Stimulated activated CD8-positive, alpha-beta memory T cell treated with anti-CD3 and anti-CD28 coated beads, Interleukin-15, amount 100 ng/mL, for 4 hours (primary cell): ENCODE data around the gene UBR4.

Experiments used
- DNase-seq, 2 donors: peaks; one replicate each; pipeline ENCODE4 v3.0.0-alpha.2; 2020; ENCODE audit warnings: low read depth in 2 of 2

UBR4 gene

DNA sequence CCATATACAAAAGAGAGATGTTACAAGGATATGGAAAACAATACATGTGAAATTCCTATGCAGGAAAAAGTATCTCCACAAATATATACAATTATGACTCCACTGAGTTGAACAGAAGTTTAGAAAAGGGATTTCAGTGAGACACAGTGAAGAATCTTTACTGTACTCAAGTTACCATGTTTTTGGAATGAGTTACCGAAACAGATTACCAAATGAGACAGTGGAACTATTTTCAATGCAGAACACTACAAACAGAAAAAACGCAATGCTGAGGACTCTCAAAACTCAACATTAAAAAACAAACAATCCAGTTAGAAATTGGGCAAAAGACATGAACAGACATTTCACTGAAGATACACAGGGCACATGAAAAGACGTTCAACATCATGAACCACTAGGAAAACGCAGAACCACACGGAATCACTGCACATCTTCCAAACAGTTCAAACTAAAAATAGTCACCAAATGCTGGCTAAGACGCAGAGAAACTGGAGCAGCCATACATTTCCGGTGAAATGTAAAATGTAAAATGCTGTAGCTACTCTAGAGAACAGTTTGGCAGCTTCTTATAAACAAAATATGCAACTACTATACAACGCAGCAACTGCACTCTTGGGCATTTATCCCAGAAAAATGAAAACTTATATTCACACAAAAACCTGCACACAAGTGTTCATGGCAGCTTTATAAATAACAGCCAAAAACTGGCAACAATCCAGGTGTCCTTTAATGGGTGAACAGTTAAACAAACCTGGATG, 118.7 kb downstream of the UBR4 start:
- DNase-seq: no peak

DNA sequence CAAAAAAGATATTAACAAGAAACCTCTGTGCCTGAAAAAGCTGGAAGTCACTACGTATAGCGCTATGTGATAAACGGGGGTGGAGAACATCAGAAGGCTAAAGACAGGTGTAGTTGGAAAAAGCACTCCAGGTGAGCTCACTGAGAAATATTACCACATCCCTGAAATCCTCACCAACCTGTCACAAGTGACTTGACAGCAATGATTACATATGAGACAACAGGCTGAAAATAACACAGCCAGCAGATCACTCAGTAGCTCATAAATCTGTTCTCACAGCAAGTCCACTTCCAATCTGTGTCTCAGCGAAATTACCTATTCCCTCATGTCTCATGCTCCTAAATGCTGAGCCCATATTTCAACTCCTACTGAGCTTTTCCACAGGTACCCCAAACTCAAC, 120.5 kb downstream of the UBR4 start:
- DNase-seq: no peak

DNA sequence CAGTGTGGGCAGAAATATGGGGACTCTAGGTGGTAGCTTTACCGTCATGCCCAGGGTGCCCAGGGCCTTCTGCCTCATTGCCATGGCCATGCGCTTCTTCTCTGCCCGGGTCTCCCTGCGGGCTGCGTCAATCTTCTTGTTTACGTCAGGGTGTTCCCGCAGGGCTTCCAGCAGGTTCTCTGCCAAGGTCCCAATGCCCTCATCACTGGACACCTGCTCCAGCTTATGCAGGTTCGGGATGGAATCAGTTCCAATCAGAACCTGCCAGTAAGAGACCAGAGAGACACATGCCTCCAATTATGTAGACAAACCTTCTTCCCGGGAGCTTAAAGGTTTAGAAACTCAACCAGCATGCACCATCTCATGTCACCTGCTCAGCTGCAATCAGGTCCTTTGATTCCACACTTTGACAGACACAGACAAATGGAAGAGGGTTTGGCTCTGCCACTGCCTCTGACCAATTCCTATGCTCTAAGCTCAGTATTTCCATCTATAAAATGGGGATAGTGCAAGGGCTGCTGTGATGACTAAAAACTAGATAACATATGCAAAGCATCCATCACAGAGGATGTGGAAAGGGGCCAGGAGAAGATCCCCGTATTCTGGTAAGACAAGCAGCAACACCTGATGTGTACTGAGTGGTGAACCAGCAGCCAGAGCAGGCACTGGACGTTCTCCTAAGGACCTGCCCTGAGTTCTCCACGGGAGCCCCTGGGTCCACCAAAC, 121.2 kb downstream of the UBR4 start:
- no peak for DNase-seq

DNA sequence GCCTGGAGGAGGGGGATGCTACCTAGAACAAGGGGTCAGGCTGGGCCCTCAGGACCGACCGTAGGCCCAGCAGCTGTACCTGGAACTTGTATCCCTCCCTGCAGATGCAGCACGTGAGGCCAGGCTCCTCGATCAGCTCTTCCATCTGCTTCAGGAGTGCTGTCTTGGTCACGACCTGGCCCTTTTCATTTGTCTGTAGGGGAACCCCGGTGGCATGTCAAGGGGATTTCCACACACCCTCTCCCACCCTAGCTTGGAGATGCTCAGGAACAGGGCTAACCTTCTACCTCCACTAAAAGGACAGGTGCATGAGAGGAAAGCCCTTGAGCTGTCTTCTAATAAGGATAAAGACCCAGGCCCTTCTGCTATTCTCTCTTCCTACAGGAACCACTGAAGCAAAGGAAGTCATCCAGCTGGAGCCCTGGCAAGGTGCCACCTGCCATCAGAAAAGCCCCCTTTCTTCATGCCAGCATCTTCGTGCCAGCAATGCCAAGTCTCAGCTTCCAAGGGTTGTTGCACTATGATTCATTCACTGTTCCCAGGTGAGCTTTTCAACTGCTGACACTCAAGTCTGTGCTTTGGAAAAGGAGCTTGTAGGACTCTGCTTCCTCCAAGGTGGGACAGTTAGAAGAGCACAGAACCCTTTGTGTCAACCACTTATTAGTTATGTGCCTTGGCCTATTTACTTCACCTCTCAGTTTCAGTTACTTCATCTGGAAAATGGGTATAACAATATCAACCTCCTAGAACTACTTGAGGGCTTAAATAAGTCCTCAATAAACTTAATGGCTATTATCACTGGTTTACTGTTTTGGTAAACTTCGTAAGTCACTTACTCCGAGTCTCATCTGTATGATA, 122.1 kb downstream of the UBR4 start:
- DNase-seq: no peak

DNA sequence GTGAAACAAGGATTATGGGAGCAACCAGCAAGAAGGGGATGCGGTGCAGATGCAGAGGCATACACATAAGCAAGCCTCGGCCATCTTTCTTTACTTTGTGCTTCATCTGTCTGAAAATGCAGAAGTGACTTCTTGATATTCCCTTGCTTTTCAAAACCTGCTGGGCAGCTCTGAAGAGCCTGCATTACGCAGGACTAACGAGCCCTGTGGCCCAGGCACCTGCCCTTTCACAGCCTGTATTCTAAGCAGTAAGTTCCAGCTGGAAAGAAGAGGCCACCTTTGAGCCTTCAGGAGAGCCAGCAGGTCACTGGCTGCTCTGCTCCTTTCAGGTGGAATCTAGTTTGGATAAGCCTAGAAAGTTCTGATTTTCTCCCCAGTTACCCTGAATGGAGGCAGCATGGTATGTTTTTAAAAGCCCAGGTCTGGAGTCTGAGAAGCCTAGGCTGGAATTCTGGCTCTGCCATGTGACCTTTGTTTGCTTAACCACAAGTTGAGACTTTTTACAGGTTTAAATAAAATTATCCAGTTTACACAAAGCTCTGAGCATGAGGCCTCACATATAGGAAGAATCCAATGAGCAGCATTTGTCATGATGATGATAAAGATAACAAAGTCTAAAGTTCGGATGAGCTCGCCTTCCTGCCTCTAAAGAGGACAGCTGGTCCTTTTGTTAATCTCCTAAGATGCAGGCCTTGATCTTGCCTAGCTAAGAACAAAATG, 122.9 kb downstream of the UBR4 start:
- no peak for DNase-seq

DNA sequence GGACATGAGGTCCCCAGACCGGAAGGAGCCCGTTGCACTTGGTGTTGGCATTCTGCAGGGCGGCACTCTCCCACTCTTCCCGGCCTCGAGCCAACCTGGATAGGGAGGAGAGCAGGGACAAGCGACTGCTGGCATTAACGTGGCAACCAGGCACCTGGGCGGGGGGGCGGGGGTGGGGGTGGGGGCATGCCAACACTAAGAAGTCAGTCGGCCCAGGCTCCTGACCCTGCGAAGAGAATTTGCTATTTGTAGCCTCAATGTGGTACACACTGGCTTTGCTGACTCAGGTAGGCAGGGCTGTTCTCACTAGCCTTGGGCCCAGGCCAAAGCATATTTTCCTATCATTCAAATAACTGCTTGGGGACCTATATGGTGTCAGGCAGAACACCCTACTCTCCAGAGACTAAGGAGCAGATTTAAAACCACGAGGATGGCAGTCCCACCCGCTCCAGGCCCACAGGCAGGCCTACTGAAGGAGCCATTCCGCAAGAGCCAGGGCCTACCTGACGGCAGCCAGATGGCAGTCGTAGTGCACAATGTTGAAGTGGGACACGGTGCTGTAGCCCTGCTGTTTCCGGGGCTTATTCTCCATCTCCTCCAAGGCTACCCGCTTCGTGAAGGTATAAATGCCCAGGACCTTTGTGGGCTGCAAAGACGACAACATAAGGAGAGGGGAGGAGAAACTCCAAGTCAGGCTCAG, 123.7 kb downstream of the UBR4 start:
- no peak for DNase-seq

DNA sequence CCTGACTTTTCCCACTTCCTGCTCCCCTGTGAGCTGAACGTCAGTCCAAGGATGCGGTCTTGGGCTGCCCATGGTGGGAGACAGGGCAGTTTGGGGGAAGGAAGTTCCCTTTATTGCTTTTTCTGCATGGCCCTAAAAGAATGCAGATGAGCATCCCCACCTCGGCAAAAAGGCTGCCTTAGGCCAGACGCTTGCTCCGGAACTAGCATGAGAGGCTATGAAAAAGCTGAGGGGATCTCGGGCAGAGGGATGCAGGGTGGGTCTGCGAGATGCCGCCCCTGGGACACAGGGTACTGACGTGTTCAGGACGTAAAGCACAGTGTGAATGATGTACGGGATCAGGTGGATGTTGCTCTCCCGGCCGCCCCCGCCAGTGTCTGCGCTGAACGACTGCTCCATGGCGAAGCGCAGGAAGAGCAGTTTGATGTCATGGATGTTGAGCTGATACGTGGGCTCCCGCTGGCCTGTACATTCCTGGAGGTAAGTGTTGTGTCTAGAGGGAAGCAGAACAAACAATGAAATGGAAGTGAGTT, 125.8 kb downstream of the UBR4 start:
- no peak for DNase-seq

DNA sequence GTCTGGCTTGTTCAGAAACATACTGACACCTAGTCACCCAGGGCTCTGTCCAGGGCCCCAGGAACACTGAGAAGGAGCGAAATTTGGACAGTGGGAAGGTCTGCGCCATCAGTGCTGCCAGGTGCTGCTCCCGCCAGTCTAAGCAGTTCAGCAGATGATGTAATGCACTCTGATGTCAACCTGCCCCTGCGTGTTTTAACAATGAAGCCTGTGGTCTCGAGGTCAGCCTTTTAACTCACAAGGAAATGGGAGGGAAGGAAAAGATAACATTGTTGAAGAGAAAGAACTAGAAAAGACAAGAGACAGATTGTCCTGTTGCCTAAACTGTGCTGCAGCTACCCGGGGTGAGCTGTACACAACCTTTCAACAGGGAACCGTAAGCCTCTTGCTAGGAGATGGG, 127.0 kb downstream of the UBR4 start:
- DNase-seq: no peak

DNA sequence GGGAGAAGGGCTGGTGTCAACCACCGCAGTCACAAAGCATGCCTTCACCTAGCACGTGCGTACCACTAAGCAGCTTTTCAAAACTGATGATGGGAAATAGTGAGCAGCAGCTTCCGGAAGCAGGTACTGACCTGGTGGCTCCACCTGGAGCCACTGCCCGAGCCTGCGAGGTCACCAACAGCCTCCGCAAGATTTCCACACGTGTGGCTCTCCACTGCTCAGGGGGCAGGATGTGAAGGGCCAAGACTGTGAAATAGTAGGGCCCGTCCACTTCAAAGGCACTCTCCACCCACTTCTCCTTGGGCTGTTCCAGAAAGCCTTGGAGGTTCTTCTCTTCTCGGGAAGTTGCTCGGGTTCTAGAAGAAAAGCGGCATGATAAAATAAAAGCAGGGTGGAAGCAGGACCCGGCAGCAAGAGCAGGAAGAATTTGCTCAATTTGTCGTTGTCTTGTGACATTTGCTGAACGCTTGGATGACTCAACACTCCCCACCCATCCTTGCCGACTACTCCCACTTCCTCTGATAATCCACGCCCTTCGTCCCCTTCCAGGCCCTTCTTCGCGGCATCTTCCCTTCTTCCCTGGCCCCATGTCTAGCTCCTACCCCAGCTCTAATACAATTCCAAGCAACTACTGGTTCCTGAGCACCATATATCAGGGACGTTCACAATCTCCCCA, 128.7 kb downstream of the UBR4 start:
- no peak for DNase-seq

DNA sequence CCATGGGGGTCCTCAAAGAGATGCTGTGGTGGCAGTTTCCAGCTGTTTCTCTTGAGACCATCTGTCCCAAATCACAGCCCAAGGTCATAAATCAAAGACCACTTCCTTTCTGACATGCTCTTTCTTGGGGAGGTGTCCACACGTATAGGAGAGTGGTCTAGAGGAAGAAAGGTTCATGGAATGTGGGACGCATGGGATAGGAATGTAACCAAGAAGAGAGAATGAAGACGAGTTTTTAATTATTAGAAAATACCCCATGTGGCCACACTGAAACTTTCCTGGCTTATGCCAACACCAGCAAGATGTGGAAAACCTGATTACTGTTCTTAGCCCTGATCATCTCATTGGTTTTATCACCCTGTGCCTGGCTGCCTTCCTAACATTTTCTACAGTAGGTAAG, 129.3 kb downstream of the UBR4 start:
- no peak for DNase-seq

DNA sequence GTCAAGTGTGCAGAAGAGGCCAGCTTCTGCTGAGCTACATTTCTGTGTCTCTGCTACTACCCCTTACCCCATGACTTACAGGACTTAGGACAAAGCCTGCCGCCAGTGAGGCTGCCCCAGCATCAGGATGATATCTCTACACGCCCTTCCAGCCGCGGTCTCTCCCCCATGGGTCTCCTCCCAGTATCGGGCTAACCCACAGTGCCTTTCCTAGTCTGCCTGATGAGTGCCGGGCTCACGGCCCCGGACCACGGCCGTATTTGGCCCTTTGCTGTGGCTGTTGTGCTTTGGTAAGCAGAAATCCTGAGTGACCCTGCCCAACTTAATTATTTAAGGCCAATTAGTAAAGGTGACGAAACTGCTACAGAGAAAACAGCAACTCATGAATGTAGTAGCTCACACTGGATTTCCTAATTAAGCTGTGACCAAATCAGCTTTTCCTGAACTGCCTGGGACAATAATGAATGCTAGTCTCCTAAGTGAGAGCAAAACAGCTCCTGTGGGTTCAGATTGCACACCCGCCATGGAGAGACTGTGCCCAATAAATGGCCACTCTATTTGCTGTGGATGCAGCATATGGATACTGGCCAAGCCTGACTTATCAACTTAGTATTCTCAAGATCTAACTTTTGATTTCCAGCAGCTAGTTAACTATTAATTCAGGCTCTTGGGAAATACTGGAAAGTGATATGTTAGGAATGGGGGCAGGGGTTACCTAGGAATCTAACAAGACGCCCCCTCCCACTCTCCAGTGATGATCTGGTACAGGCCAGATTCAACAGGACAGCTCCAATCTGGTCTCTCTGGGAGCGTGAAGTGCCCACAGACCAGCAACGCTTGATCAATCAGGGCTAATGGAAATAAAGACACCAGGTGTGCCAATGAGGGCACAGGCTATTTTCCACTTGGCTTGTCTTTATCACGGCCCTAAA, 130.3 kb downstream of the UBR4 start:
- no peak for DNase-seq

DNA sequence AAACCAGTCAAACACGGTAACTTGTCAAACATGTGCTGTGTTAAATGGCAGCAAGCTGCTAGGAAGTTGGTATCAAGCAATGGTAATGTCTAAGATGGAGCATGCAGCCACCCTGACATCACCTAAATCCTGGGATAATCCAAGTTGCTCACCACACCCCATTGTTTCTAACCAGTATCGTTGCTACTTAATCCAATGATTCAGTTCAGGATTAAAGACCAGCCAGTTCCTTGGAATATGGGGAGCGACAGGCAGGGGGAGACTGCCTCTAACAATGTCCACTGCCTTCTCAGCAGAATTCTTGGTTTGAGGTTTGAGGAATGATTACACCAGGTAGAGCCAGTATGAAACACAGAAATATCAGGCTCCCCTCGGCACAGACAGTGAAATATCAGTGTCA, 131.5 kb downstream of the UBR4 start:
- DNase-seq: no peak

DNA sequence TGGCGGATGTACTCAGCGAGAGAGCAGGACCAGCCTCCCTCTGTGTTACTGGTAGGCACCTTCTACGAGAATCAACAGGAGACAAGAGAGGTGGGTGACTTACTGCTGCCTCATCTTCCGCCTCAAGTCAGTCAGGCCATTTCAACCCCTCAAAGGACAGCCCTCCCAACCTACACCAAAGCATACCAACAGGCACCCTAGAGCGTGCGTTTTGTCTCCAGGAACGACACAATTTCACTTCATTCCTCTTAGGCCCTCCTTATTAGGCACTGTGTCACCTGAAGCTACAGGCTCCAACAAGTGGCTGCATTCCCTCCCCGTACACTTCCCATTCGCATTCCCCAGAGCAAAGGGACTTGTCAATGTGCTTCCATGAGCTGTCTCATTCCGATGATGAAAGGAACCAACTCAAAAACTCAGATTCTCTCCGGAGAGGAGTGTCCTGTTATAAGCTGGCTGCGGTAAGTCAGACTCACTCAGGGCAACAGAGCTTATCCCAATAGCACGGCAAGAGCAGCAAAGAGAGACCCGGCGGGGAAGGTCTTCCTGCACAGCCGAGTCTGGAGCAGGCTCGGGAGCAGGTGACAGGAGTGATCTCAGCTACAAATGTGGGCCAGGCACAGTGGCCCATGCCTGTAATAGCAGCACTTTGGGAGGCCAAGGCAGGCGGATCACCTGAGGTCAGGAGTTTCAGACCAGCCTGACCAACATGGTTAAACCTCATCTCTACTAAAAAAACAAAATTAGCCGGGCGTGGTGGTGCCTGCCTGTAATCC, 133.0 kb downstream of the UBR4 start:
- DNase-seq: no peak

DNA sequence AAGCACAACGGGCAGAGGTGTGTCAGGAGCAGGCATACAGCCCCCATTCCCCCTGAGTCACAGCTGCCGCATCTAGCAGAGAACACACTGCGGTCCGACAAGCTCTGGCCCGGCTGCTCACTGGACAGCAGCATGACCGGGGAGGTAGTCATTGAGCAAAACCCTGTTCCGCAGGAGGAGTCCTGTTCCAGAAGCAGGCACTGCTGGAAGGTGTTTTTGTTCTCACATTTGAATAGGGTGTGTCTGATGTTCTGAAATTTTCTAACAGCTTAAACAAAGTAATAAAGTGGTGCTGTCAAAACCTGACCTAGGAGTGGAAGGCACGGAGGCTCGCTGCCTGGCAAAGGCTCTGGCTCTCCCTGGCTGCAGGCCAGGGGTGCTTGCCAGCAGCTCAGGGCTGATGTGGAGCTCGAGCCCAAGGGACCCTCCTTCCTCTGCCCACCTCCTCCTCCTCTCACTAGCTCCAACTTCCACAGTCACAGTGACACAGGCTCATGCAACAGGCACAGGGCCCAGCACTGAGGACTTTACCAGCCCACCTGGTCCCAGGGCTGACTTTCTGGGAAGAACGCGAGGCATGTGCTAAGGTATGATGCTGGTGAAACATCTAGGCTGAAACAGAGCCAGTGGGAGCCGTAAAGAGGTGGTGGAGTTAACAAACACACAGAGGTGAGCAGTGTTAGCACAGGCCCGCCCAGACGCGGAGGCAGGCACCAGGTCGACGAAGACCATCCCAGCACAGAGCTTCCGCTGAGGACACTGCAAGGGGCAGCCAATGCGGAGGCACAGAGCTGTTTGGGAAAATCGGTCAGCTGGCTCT, 135.0 kb downstream of the UBR4 start:
- DNase-seq: no peak

DNA sequence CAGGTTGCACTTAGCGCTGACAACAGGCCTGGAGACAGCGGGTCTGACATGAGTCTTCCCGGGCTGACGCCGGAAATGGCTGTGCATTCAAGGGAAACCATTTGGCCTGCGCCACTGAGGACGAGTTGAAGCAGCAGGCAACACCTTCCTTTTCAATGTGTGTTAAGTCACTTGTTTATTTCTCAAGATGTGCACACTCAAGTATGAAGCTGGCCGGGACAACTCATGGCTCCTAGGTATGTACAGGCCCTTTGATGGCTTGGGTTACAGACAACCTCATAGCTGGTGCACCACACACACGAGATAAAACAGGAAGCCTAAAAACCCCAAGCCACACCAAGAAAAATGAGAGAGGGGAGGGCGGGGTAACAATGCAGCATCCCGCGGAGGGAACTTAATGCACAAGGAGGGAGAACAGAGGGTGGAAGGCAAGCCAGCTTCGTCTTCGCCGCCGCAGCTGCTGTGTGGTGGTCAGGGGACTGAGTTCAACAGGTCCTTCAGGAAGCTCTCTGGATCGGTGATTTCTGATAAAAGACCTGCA, 135.6 kb downstream of the UBR4 start:
- no peak for DNase-seq

DNA sequence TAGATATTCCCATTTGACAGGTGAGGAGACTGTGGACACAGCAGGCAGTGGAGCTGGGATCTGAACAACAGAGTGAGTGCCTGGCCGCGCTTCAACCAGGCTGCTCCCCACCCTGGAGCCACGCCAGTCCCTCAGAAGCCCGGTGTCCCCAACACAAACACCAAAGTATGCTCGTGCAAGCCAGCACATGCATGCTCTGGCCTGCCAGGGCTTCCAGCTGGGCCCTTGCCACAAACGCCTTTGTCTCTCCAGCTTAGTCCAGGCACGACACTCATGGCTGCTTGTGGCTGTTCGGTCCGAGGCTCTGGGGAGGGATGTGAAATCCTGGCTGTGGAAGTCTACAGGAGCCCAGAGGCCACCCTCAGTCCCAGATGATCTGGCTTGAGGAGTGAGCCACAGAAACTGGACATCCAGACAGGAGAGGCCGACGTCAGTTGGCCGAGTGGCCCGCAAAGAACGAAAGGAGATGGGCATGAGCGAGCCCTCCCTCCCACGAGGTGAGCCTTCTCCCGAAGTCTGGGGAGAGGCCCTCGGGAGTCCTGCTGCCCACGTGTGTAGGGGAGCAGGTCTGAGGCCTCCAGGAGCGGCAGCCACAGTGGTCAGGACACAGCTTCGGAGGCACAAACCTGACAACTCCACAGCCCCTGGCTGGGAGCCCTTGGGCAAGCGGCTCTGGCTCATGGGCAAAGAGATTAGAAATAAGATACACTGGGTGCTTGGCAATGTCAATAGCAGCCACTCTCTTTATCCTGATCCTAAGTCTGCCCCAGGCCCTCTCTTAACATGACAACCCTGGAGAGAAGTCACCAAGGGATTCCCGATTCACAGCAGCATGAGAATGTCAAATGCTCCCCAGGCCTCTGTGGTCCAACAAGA, 136.5 kb downstream of the UBR4 start:
- DNase-seq: no peak
